ENCODE data around the gene TICRR.

The TICRR gene

GRCh38 chr15:89665449-89666181 lies 90.3 kb downstream of the TICRR start:
- Histone ChIP-seq H3K18ac (ENCODE audit: low read length) (peak overlapping the region; percentile 85), H3K4ac (ENCODE audit: low read depth, low read length) (peak overlapping the region; percentile 74), H3K4me1 (ENCODE audit: control insufficient read depth, low read depth, low read length) (peaks cover 3% of the 10 kb centered on the region), H2BK5ac (ENCODE audit: low read length) (no peak overlapping the region), H3K4me2 (ENCODE audit: low read length) (peak overlapping the region; percentile 62), H3K79me1 (ENCODE audit: low read length) (no peaks in the 10 kb centered on the region), H3K36me3 (ENCODE audit: control insufficient read depth, insufficient read depth, low read length) (no peaks in the 10 kb centered on the region), H3K56ac (ENCODE audit: low read length) (peak overlapping the region; percentile 83), H3K79me2 (ENCODE audit: control insufficient read depth, insufficient read depth, low read length) (no peaks in the 10 kb centered on the region), H3K27ac (ENCODE audit: low read depth, low read length) (no peak overlapping the region), H3K4me3 (ENCODE audit: low read length) (no peak overlapping the region), H2BK120ac (ENCODE audit: low read depth, low read length) (no peak overlapping the region), H3K27me3 (ENCODE audit: insufficient read depth, low read length, poor library complexity) (peaks cover 2% of the 10 kb centered on the region), H3K23ac (ENCODE audit: low read length) (no peak overlapping the region), H3K9ac (ENCODE audit: low read length) (peak overlapping the region; percentile 59), H4K5ac (ENCODE audit: low read length) (no peak overlapping the region), H2AK5ac (ENCODE audit: low read length) (no peak overlapping the region), H2BK15ac (replicated peaks; ENCODE audit: low read depth) (no peak overlapping the region), H4K8ac (ENCODE audit: low read depth, low read length) (peak overlapping the region; percentile 82)
- DNase-seq, result peak; percentile 64
- no CpG with 5 or more reads among the region's 72 CpGs for WGBS (ENCODE audit: extremely low coverage, insufficient coverage, low lambda C conversion rate)

- no peak for DNase-seq
- Histone ChIP-seq H3K23ac (ENCODE audit: low read length) (no peak overlapping the region), H3K18ac (ENCODE audit: low read length) (peak overlapping the region; percentile 85), H2AK5ac (ENCODE audit: low read length) (no peak overlapping the region), H3K27me3 (ENCODE audit: insufficient read depth, low read length, poor library complexity) (peaks cover 2% of the 10 kb centered on the region), H4K8ac (ENCODE audit: low read depth, low read length) (no peak overlapping the region), H3K9ac (ENCODE audit: low read length) (peak overlapping the region; percentile 59), H3K4me1 (ENCODE audit: control insufficient read depth, low read depth, low read length) (peaks cover 3% of the 10 kb centered on the region), H2BK5ac (ENCODE audit: low read length) (no peak overlapping the region), H3K36me3 (ENCODE audit: control insufficient read depth, insufficient read depth, low read length) (no peaks in the 10 kb centered on the region), H3K79me1 (ENCODE audit: low read length) (no peaks in the 10 kb centered on the region), H3K27ac (ENCODE audit: low read depth, low read length) (no peak overlapping the region), H3K56ac (ENCODE audit: low read length) (peak overlapping the region; percentile 83), H2BK120ac (ENCODE audit: low read depth, low read length) (no peak overlapping the region), H3K79me2 (ENCODE audit: control insufficient read depth, insufficient read depth, low read length) (no peaks in the 10 kb centered on the region), H4K5ac (ENCODE audit: low read length) (no peak overlapping the region), H3K4me3 (ENCODE audit: low read length) (no peak overlapping the region), H3K4ac (ENCODE audit: low read depth, low read length) (no peak overlapping the region), H2BK15ac (replicated peaks; ENCODE audit: low read depth) (no peak overlapping the region), H3K4me2 (ENCODE audit: low read length) (peak overlapping the region; percentile 62)
- WGBS (ENCODE audit: extremely low coverage, insufficient coverage, low lambda C conversion rate), result no CpG with 5 or more reads among the region's 8 CpGs
Measured at GRCh38 chr15:89666184-89666857, 91.1 kb downstream of the TICRR start.

- no peak overlapping the region for H4K8ac ChIP-seq (ENCODE audit: low read depth, low read length)
- WGBS (ENCODE audit: extremely low coverage, insufficient coverage, low lambda C conversion rate), result no CpG with 5 or more reads among the region's 13 CpGs
- H2AK5ac ChIP-seq (ENCODE audit: low read length), result no peak overlapping the region
- no peak overlapping the region for H2BK120ac ChIP-seq (ENCODE audit: low read depth, low read length)
- H4K5ac ChIP-seq (ENCODE audit: low read length), result no peak overlapping the region
- no peak overlapping the region for H3K56ac ChIP-seq (ENCODE audit: low read length)
- no peak overlapping the region for H2BK15ac ChIP-seq (replicated peaks; ENCODE audit: low read depth)
- no peak overlapping the region for H3K23ac ChIP-seq (ENCODE audit: low read length)
- no peak overlapping the region for H3K18ac ChIP-seq (ENCODE audit: low read length)
- no peaks in the 10 kb centered on the region for H3K79me2 ChIP-seq (ENCODE audit: control insufficient read depth, insufficient read depth, low read length)
- H3K27me3 ChIP-seq (ENCODE audit: insufficient read depth, low read length, poor library complexity), result peaks cover 2% of the 10 kb centered on the region
- no peak overlapping the region for H2BK5ac ChIP-seq (ENCODE audit: low read length)
- H3K9ac ChIP-seq (ENCODE audit: low read length), result no peak overlapping the region
- no peak overlapping the region for H3K4ac ChIP-seq (ENCODE audit: low read depth, low read length)
- no peak overlapping the region for H3K27ac ChIP-seq (ENCODE audit: low read depth, low read length)
- no peak overlapping the region for H3K4me3 ChIP-seq (ENCODE audit: low read length)
- H3K36me3 ChIP-seq (ENCODE audit: control insufficient read depth, insufficient read depth, low read length), result no peaks in the 10 kb centered on the region
- no peak for DNase-seq
- H3K79me1 ChIP-seq (ENCODE audit: low read length), result no peaks in the 10 kb centered on the region
- H3K4me2 ChIP-seq (ENCODE audit: low read length), result no peak overlapping the region
- H3K4me1 ChIP-seq (ENCODE audit: control insufficient read depth, low read depth, low read length), result peaks cover 3% of the 10 kb centered on the region
Measured at GRCh38 chr15:89666858-89667705, 91.8 kb downstream of the TICRR start.

- Histone ChIP-seq H3K4me3 (ENCODE audit: low read length) (no peak overlapping the region), H3K18ac (ENCODE audit: low read length) (no peak overlapping the region), H3K23ac (ENCODE audit: low read length) (no peak overlapping the region), H4K8ac (ENCODE audit: low read depth, low read length) (no peak overlapping the region), H2BK5ac (ENCODE audit: low read length) (no peak overlapping the region), H3K56ac (ENCODE audit: low read length) (no peak overlapping the region), H3K4me2 (ENCODE audit: low read length) (no peak overlapping the region), H3K79me2 (ENCODE audit: control insufficient read depth, insufficient read depth, low read length) (no peaks in the 10 kb centered on the region), H3K9ac (ENCODE audit: low read length) (no peak overlapping the region), H3K79me1 (ENCODE audit: low read length) (no peaks in the 10 kb centered on the region), H2AK5ac (ENCODE audit: low read length) (no peak overlapping the region), H3K27me3 (ENCODE audit: insufficient read depth, low read length, poor library complexity) (peaks cover 2% of the 10 kb centered on the region), H4K5ac (ENCODE audit: low read length) (no peak overlapping the region), H3K27ac (ENCODE audit: low read depth, low read length) (no peak overlapping the region), H2BK15ac (replicated peaks; ENCODE audit: low read depth) (no peak overlapping the region), H3K4me1 (ENCODE audit: control insufficient read depth, low read depth, low read length) (peaks cover 3% of the 10 kb centered on the region), H2BK120ac (ENCODE audit: low read depth, low read length) (no peak overlapping the region), H3K36me3 (ENCODE audit: control insufficient read depth, insufficient read depth, low read length) (no peaks in the 10 kb centered on the region), H3K4ac (ENCODE audit: low read depth, low read length) (no peak overlapping the region)
- WGBS (ENCODE audit: extremely low coverage, insufficient coverage, low lambda C conversion rate), result no CpG with 5 or more reads among the region's 7 CpGs
- no peak for DNase-seq
Measured at GRCh38 chr15:89667706-89667960, 92.4 kb downstream of the TICRR start.

GRCh38 chr15:89668171-89668570 lies 92.9 kb downstream of the TICRR start:
- H3K79me2 ChIP-seq (ENCODE audit: control insufficient read depth, insufficient read depth, low read length), result no peaks in the 10 kb centered on the region
- no peaks in the 10 kb centered on the region for H3K79me1 ChIP-seq (ENCODE audit: low read length)
- no peak overlapping the region for H4K5ac ChIP-seq (ENCODE audit: low read length)
- no peak overlapping the region for H3K9ac ChIP-seq (ENCODE audit: low read length)
- no CpG with 5 or more reads among the region's 3 CpGs for WGBS (ENCODE audit: extremely low coverage, insufficient coverage, low lambda C conversion rate)
- H2BK120ac ChIP-seq (ENCODE audit: low read depth, low read length), result no peak overlapping the region
- H3K36me3 ChIP-seq (ENCODE audit: control insufficient read depth, insufficient read depth, low read length), result no peaks in the 10 kb centered on the region
- no peak for DNase-seq
- H3K4me2 ChIP-seq (ENCODE audit: low read length), result no peak overlapping the region
- H2AK5ac ChIP-seq (ENCODE audit: low read length), result no peak overlapping the region
- no peak overlapping the region for H2BK15ac ChIP-seq (replicated peaks; ENCODE audit: low read depth)
- H3K27ac ChIP-seq (ENCODE audit: low read depth, low read length), result no peak overlapping the region
- H3K56ac ChIP-seq (ENCODE audit: low read length), result no peak overlapping the region
- H3K18ac ChIP-seq (ENCODE audit: low read length), result no peak overlapping the region
- peaks cover 2% of the 10 kb centered on the region for H3K27me3 ChIP-seq (ENCODE audit: insufficient read depth, low read length, poor library complexity)
- no peak overlapping the region for H4K8ac ChIP-seq (ENCODE audit: low read depth, low read length)
- no peak overlapping the region for H2BK5ac ChIP-seq (ENCODE audit: low read length)
- no peak overlapping the region for H3K23ac ChIP-seq (ENCODE audit: low read length)
- H3K4me3 ChIP-seq (ENCODE audit: low read length), result no peak overlapping the region
- peaks cover 3% of the 10 kb centered on the region for H3K4me1 ChIP-seq (ENCODE audit: control insufficient read depth, low read depth, low read length)
- H3K4ac ChIP-seq (ENCODE audit: low read depth, low read length), result no peak overlapping the region
